HG03064 (cell line): ENCODE results near the gene CCDC127.
"Not testable (repeated sequence)": the region's sequence is repeated elsewhere in the genome, so short reads cannot be mapped to it uniquely, and the experiment has no call there.

Experiments
- ATAC-seq: cut with Tn5 transposase; IDR thresholded peaks from one replicate; pipeline ENCODE4 v1.9.1; 2021; ENCODE audit warnings: low read depth; ENCODE audit not compliant: unreplicated experiment

Gene CCDC127

GRCh38 chr5:235527-235926 is 17.6 kb upstream of the CCDC127 start:
- ATAC-seq: not testable (repeated sequence)

GRCh38 chr5:234450-234849 is 16.5 kb upstream of the CCDC127 start:
- ATAC-seq: no peak

- not testable (repeated sequence) for ATAC-seq
Observed at GRCh38 chr5:233426-233825, 15.5 kb upstream of the CCDC127 start.

GRCh38 chr5:231661-232060 is 13.7 kb upstream of the CCDC127 start:
- no peak for ATAC-seq

- no peak for ATAC-seq
Observed at GRCh38 chr5:230711-231110, 12.8 kb upstream of the CCDC127 start.

- ATAC-seq: no peak
Observed at GRCh38 chr5:228886-229285, 10.9 kb upstream of the CCDC127 start.

GRCh38 chr5:227375-227774 is 9.4 kb upstream of the CCDC127 start:
- not testable (repeated sequence) for ATAC-seq

GRCh38 chr5:225334-225733 is 7.4 kb upstream of the CCDC127 start:
- no peak for ATAC-seq

- ATAC-seq: no peak
Observed at GRCh38 chr5:223791-224190, 5.8 kb upstream of the CCDC127 start.

- not testable (repeated sequence) for ATAC-seq
Observed at GRCh38 chr5:222951-223715, 5.2 kb upstream of the CCDC127 start.

- ATAC-seq: no peak
Observed at GRCh38 chr5:219991-220390, 2.0 kb upstream of the CCDC127 start.

GRCh38 chr5:219460-219863 is 1.5 kb upstream of the CCDC127 start:
- no peak for ATAC-seq

GRCh38 chr5:218457-219291 is 721 bp upstream of the CCDC127 start:
- ATAC-seq: peak; percentile 31

GRCh38 chr5:216076-216475 is 1.9 kb downstream of the CCDC127 start:
- not testable (repeated sequence) for ATAC-seq

GRCh38 chr5:215256-215655 is 2.7 kb downstream of the CCDC127 start:
- not testable (repeated sequence) for ATAC-seq

GRCh38 chr5:213803-214395 is 4.1 kb downstream of the CCDC127 start:
- no peak for ATAC-seq

GRCh38 chr5:208449-209114 is 9.4 kb downstream of the CCDC127 start:
- ATAC-seq: no peak

GRCh38 chr5:207599-207998 is 10.4 kb downstream of the CCDC127 start:
- no peak for ATAC-seq

GRCh38 chr5:206927-207536 is 10.9 kb downstream of the CCDC127 start:
- no peak for ATAC-seq

- no peak for ATAC-seq
Observed at GRCh38 chr5:206406-206805, 11.5 kb downstream of the CCDC127 start.
